HepG2 (cell line): ENCODE measurements around the gene TSSK2. TPM values are rescaled to one million over a fixed set of nuclear protein-coding genes. Genes with fewer than 3 reads are reported as not detected.

Experiments used
- ATAC-seq: fragments of 200-7000 bp; cut with Tn5 transposase; 3 replicates; pipeline ENCODE4 v1.9.1; 2020; ENCODE audit warnings: mild to moderate bottlenecking, moderate library complexity
- BruUV-seq: library from RNA; stranded (reverse); fragments of 400-500 nt; replicated peaks from 2 replicates; lab custom pipeline; 2021; lab: Mats Ljungman, UMichigan
- CTCF ChIA-PET: fragments of 300-600 bp; formaldehyde crosslinking; extraction: SDS; loops from one replicate; lab custom pipeline; 2021; ENCODE audit warnings: low total read pairs, inconsistent platforms, low intra/inter-chr PET ratio; lab: Yijun Ruan, JAX
- POLR2A ChIA-PET: fragments of 350-600 bp; sonication (Branson Sonifier 250); formaldehyde crosslinking; loops from one replicate; lab custom pipeline; 2020; ENCODE audit warnings: antibody characterized with exemption, inconsistent platforms; lab: Yijun Ruan, JAX
- DNase-seq: peaks from one replicate; pipeline ENCODE4 v3.0.0-alpha.2; 2015; ENCODE audit warnings: low spot score
- FAIRE-seq: peaks from 3 replicates; lab custom pipeline; 2011; peaks lifted over from hg19 to GRCh38; lab: Jason Lieb, UNC
- H2AFZ ChIP-seq: one replicate; pipeline ENCODE4 v1.6.1; 2011; ENCODE audit warnings: low read length, inconsistent platforms
- H3K27ac ChIP-seq: fragments of 300-600 bp; 3 replicates; pipeline ENCODE4 v1.8.0; 2011; ENCODE audit warnings: mixed run types, mild to moderate bottlenecking, mixed read lengths, low read length, inconsistent platforms; ENCODE audit not compliant: insufficient read depth; ENCODE audit errors: extremely low read length
- H3K27me3 ChIP-seq, 2 experiments: fragments of 200-600 bp in 1 of 2; 2 replicates in 1 of 2; 3 replicates in 1 of 2; pipeline versions ENCODE4 v1.6.0 to v1.8.0; 2011; ENCODE audit warnings: low read length in 2 of 2, mild to moderate bottlenecking in 2 of 2, moderate library complexity in 2 of 2, inconsistent platforms in 1 of 2; ENCODE audit not compliant: insufficient read depth in 2 of 2, control insufficient read depth in 1 of 2
- H3K36me3 ChIP-seq, 2 experiments: fragments of 200-600 bp in 1 of 2; replicated peaks in 1 of 2; 2 replicates in 1 of 2; 3 replicates in 1 of 2; pipeline versions ENCODE4 v1.5.1 to v1.8.0; 2011; ENCODE audit warnings: low read length in 2 of 2, inconsistent platforms in 1 of 2; ENCODE audit not compliant: insufficient read depth in 2 of 2, control insufficient read depth in 1 of 2
- H3K4me1 ChIP-seq: 2 replicates; pipeline ENCODE4 v1.5.1; 2012; ENCODE audit warnings: low read length, inconsistent platforms; ENCODE audit not compliant: insufficient read depth
- H3K4me2 ChIP-seq: 2 replicates; pipeline ENCODE4 v1.6.0; 2011; ENCODE audit warnings: low read depth, low read length, inconsistent platforms
- H3K4me3 ChIP-seq, 3 experiments: fragments of 200-600 bp in 1 of 3; sonication (generic), shearing (Covaris generic) in 1 of 3; replicated peaks in 1 of 3; 2 replicates each; pipeline ENCODE4 v1.5.1; 2011 to 2016; ENCODE audit warnings: low read length in 3 of 3, inconsistent platforms in 2 of 3, low read depth in 2 of 3, mild to moderate bottlenecking in 2 of 3, control low read depth in 1 of 3, mixed read lengths in 1 of 3; ENCODE audit not compliant: insufficient read depth in 1 of 3
- H3K79me2 ChIP-seq: one replicate; pipeline ENCODE4 v1.6.1; 2011; ENCODE audit warnings: low read length, inconsistent platforms; ENCODE audit not compliant: insufficient read depth
- H3K9ac ChIP-seq: 2 replicates; pipeline ENCODE4 v1.6.0; 2011; ENCODE audit warnings: mild to moderate bottlenecking, low read depth, low read length, inconsistent platforms; ENCODE audit not compliant: insufficient read depth
- H3K9me3 ChIP-seq: 2 replicates; pipeline ENCODE4 v1.5.1; 2012; ENCODE audit warnings: mild to moderate bottlenecking, low read length
- H4K20me1 ChIP-seq: 2 replicates; pipeline ENCODE4 v1.6.0; 2011; ENCODE audit warnings: inconsistent platforms, mild to moderate bottlenecking, low read length, moderate library complexity; ENCODE audit not compliant: insufficient read depth
- ATF4 ChIP-seq, 2 experiments: fragments of 450-650 bp in 1 of 2; sonication (generic) in 1 of 2; formaldehyde crosslinking; IDR thresholded peaks; 2 replicates each; pipeline versions ENCODE4 v1.5.0 to v1.8.0; 2020 to 2022; ENCODE audit warnings: mild to moderate bottlenecking in 1 of 2, missing genetic modification reagents in 1 of 2
- EED ChIP-seq: sonication (generic); formaldehyde crosslinking; IDR thresholded peaks from 2 replicates; pipeline ENCODE4 v1.5.0; 2020; ENCODE audit warnings: mild to moderate bottlenecking, missing genetic modification reagents
- GMEB1 ChIP-seq: sonication (generic); formaldehyde crosslinking; IDR thresholded peaks from 2 replicates; pipeline ENCODE4 v1.5.1; 2020; ENCODE audit warnings: missing genetic modification reagents, mild to moderate bottlenecking, borderline replicate concordance
- HDAC1 ChIP-seq: sonication (generic); formaldehyde crosslinking; IDR thresholded peaks from 2 replicates; pipeline ENCODE4 v1.5.1; 2020; ENCODE audit warnings: mild to moderate bottlenecking, missing genetic modification reagents
- HNF4G ChIP-seq, 2 experiments: sonication (generic) in 1 of 2; formaldehyde crosslinking in 1 of 2; IDR thresholded peaks; 2 replicates each; pipeline versions ENCODE4 v1.4.0 to v1.6.1; 2011 to 2020; ENCODE audit warnings: borderline replicate concordance in 2 of 2, low read depth in 2 of 2, mild to moderate bottlenecking in 2 of 2, low read length in 1 of 2, missing genetic modification reagents in 1 of 2, moderate library complexity in 1 of 2
- KLF16 ChIP-seq, 2 experiments: sonication (generic) in 1 of 2; formaldehyde crosslinking in 1 of 2; IDR thresholded peaks; 2 replicates each; pipeline versions ENCODE4 v1.6.1 to v1.8.0; 2016 to 2023; ENCODE audit warnings: missing genetic modification reagents in 2 of 2, missing compliant biosample characterization in 1 of 2
- LCORL ChIP-seq, 2 experiments: fragments of 450-650 bp in 1 of 2; sonication (generic) in 1 of 2; formaldehyde crosslinking in 1 of 2; IDR thresholded peaks; 2 replicates each; pipeline versions ENCODE4 v1.5.0 to v1.6.1; 2017 to 2020; ENCODE audit warnings: antibody characterized with exemption in 1 of 2, missing genetic modification reagents in 1 of 2
- MAX ChIP-seq: IDR thresholded peaks from 2 replicates; pipeline ENCODE4 v1.6.1; 2012; ENCODE audit warnings: inconsistent platforms
- MED1 ChIP-seq: sonication (generic); formaldehyde crosslinking; IDR thresholded peaks from 2 replicates; pipeline ENCODE4 v1.4.0; 2020; ENCODE audit warnings: missing genetic modification reagents
- MIER2 ChIP-seq: IDR thresholded peaks from 2 replicates; pipeline ENCODE4 v1.6.1; 2016; ENCODE audit warnings: missing biosample characterization, missing genetic modification reagents
- MIER3 ChIP-seq: IDR thresholded peaks from 2 replicates; pipeline ENCODE4 v1.6.1; 2016; ENCODE audit warnings: missing compliant biosample characterization, borderline replicate concordance
- NFE2L2 ChIP-seq: fragments of 150-350 bp; IDR thresholded peaks from 2 replicates; pipeline ENCODE4 v1.6.1; 2014; ENCODE audit warnings: low read length
- POLR2A ChIP-seq, 2 experiments: IDR thresholded peaks; 2 replicates each; pipeline ENCODE4 v1.6.1; 2011; ENCODE audit warnings: low read depth in 2 of 2, low read length in 2 of 2, mild to moderate bottlenecking in 1 of 2, moderate library complexity in 1 of 2; ENCODE audit not compliant: insufficient read depth in 1 of 2
- REXO4 ChIP-seq: sonication (generic); formaldehyde crosslinking; IDR thresholded peaks from 2 replicates; pipeline ENCODE4 v1.8.0; 2022; ENCODE audit warnings: missing genetic modification reagents, mild to moderate bottlenecking, borderline replicate concordance
- SIN3A ChIP-seq: IDR thresholded peaks from 2 replicates; pipeline ENCODE4 v1.6.1; 2011; ENCODE audit warnings: low read depth, mild to moderate bottlenecking, control low read depth, low read length, borderline replicate concordance
- SOX5 ChIP-seq: IDR thresholded peaks from 2 replicates; pipeline ENCODE4 v1.6.1; 2016; ENCODE audit warnings: borderline replicate concordance
- ZIK1 ChIP-seq: sonication (generic); formaldehyde crosslinking; IDR thresholded peaks from 2 replicates; pipeline ENCODE4 v1.5.0; 2020; ENCODE audit warnings: mild to moderate bottlenecking, low read depth, missing genetic modification reagents, borderline replicate concordance
- ZNF781 ChIP-seq: sonication (generic); formaldehyde crosslinking; IDR thresholded peaks from 2 replicates; pipeline ENCODE4 v1.5.1; 2020; ENCODE audit warnings: borderline replicate concordance, mild to moderate bottlenecking, missing genetic modification reagents; ENCODE audit errors: not compliant biosample characterization
- ZZZ3 ChIP-seq: sonication (generic); formaldehyde crosslinking; IDR thresholded peaks from 2 replicates; pipeline ENCODE4 v1.4.0; 2020; ENCODE audit warnings: missing genetic modification reagents, mild to moderate bottlenecking, borderline replicate concordance
- WGBS: methylation state at CpG from one replicate; pipeline ENCODE4 v1.1.6; 2017; ENCODE audit warnings: low lambda C conversion rate; 5-methylcytosine and 5-hydroxymethylcytosine counted together
- in situ Hi-C: cut with HindIII; loops from 2 replicates; pipeline ENCODE4 v1.10.0; 2017; ENCODE audit warnings: low pct_unique_long_range_greater_than_20kb; ENCODE audit not compliant: extremely low pct_ligation_motif_present
- intact Hi-C: fragments of 100-400 bp; cut with micrococcal nuclease; formaldehyde crosslinking; loops from one replicate; pipeline ENCODE4 v1.10.0; 2022; ENCODE audit not compliant: unreplicated experiment
- polyA plus RNA-seq, 8 experiments: library from polyadenylated mRNA; depleted of rRNA in 3 of 8; stranded (reverse) in 7 of 8; unstranded in 1 of 8; fragments of >200 nt; fragmentation: Illumina TruSeq in 4 of 8; extraction: Trizol in 4 of 8; gene quantifications; 2 replicates each; pipeline versions ENCODE4 v1.2.1 to v1.2.3, GENCODE V29; 2011 to 2016; ENCODE audit warnings: low read depth in 4 of 8, missing spikeins in 1 of 8, mixed read lengths in 1 of 8; ENCODE audit not compliant: insufficient read depth in 1 of 8
- total RNA-seq, 5 experiments: library from RNA; depleted of rRNA; stranded (reverse); fragments of >200 nt; fragmentation: Illumina TruSeq; extraction: Trizol; gene quantifications; 2 replicates each; pipeline ENCODE4 v1.2.3, GENCODE V29; 2016; ENCODE audit warnings: low read depth in 1 of 5

TSSK2 gene
- total and polyA plus RNA-seq, 2 of the 13 experiments (the other 11 are each of a cell fraction or from before 2014, with no cell fraction given), result not detected

- TF ChIP-seq GMEB1 (CRISPR knock-in tag) (peak; percentile 64), MIER3 (CRISPR knock-in tag) (no peak), MAX (peak; percentile 57), POLR2A (IDR thresholded peaks at IDR 0.05; ENCODE audit: insufficient read depth in 1 of 2, low read depth in 2 of 2, low read length in 2 of 2) (peak; percentile 63 to 94), MED1 (CRISPR knock-in tag) (0 out of 2 replicates have a peak, but pooled peaks have one; percentile 7), ZIK1 (CRISPR knock-in tag) (peak; percentile 27; the same call in 1 of the 2 replicates), SIN3A (no peak)
These were observed 8.9 kb upstream of the TSSK2 start, which contains the start of gene DGCR2 (continued) for GRCh38 chr22:19122143-19122751.

GRCh38 chr22:19122752-19123492 lies 8.2 kb upstream of the TSSK2 start:
- Histone ChIP-seq H4K20me1 (peaks cover 31% of the 10 kb centered on the region), H3K36me3 (peaks cover 4 to 12% of the 10 kb centered on the region in 2 experiments; a peak in 3 of 5 replicates), H3K9ac (peak overlapping the region; percentile 61), H3K9me3 (no peaks in the 10 kb centered on the region), H2AFZ (peak overlapping the region; percentile 62), H3K4me2 (peak overlapping the region; percentile 99), H3K79me2 (peaks cover 37% of the 10 kb centered on the region), H3K27me3 (peaks cover 3 to 36% of the 10 kb centered on the region in 2 experiments; a peak in 4 of 5 replicates), H3K4me3 (peak overlapping the region; percentile 75 to 97 (median 79)), H3K4me1 (peaks cover 70% of the 10 kb centered on the region), H3K27ac (peak overlapping the region; percentile 6)
- FAIRE-seq (no peak), DNase-seq (no peak), ATAC-seq (peak; percentile 49)
- ChIA-PET POLR2A (interaction anchor here (0.6 to 4.1 kb wide), 6 partner anchors 12 to 324 kb away, joined by 3 to 22 read pairs (median 4); partner anchors contain the start of genes C22orf39, ESS2 and SLC25A1), CTCF (no interaction called here)
- in situ Hi-C loops (no loop called here), intact Hi-C loops (no loop called here)
- BruUV-seq, result no TSS peak
- 5% methylated on average over 19 of the region's 27 CpGs for WGBS
- TF ChIP-seq MIER2 (no peak), HDAC1 (CRISPR knock-in tag) (peak; percentile 11; the same call in 1 of the 2 replicates), ZNF781 (CRISPR knock-in tag) (no peak), NFE2L2 (no peak), SOX5 (CRISPR knock-in tag) (no peak), EED (CRISPR knock-in tag) (no peak), HNF4G (IDR thresholded peaks at IDR 0.05; ENCODE audit: borderline replicate concordance, low read depth, low read length) (no peak), HNF4G (CRISPR knock-in tag; IDR thresholded peaks at IDR 0.05; ENCODE audit: borderline replicate concordance, low read depth) (no peak), REXO4 (no peak), KLF16 (CRISPR knock-in tag; IDR thresholded peaks at IDR 0.05) (no peak), ATF4 (CRISPR knock-in tag; IDR thresholded peaks at IDR 0.05) (no peak), LCORL (IDR thresholded peaks at IDR 0.05) (no peak), LCORL (CRISPR knock-in tag; IDR thresholded peaks at IDR 0.05) (0 out of 2 replicates have a peak, but pooled peaks have one; percentile 19), ZZZ3 (CRISPR knock-in tag) (no peak)
